Measurements from ENCODE around the gene TRIM37. TPM values are rescaled to one million over a fixed set of nuclear protein-coding genes. Genes with fewer than 3 reads are reported as not detected.

Gene TRIM37
- total RNA-seq, 1 donor = 14.5 TPM

DNA sequence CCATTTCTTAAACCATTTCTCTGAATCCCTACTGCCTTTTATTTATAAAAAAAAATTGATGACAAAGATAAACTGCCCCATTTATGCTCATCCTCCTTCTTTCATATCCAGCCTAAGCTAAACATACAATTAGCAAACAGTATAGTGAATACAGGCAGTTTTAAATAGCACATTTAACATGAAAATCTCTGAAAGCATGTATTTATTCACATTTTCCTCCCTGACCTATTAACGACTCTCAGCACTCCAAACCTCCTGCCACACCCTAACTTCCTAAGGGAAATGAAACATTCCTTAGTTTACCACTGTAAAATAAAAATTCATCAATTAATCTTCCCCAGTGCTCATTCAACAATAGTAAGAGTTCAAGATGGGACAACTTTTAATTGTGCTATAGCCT lies 56.9 kb downstream of the TRIM37 start:
- DNase-seq (ENCODE audit: low read depth in 2 of 3, low spot score in 2 of 3) = no peak

DNA sequence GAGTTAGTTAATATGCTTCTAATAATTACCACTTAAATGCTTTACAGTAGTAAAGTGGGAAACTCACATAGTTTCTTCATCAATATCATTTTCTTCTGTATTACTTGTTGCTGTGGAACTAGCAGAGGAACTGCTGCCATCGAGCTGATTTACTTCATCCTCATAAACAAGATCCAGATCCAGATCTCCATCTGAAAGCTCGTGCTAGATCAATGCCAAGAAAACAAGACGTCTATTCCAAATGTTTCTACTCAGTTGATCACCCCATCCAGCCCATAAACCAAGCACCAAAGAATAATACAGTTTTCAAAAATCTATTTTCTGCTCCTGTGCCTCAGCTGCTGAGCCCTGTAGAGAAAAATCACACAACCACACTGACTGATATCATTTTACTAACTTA lies 59.1 kb downstream of the TRIM37 start:
- no peak for DNase-seq (ENCODE audit: low read depth in 2 of 3, low spot score in 2 of 3)

DNA sequence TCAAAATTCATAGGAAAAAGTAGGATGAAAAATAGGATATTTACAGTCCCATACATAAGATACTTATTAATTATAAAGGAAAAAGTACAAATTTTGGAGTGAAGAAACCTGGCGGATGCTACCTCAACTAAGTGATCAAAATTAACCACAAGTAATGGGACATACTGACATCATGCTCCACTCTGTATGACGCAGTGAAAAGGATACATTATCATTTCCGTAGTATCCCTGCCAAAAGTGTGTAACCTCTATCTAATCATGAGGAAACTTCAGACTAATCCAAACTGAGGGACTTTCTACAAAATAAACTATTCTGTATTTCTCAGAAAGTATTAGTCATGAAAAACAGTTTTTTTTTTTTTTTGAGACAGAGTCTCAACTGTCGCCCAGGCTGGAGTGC lies 60.5 kb downstream of the TRIM37 start:
- DNase-seq (ENCODE audit: low read depth in 2 of 3, low spot score in 2 of 3) = no peak

DNA sequence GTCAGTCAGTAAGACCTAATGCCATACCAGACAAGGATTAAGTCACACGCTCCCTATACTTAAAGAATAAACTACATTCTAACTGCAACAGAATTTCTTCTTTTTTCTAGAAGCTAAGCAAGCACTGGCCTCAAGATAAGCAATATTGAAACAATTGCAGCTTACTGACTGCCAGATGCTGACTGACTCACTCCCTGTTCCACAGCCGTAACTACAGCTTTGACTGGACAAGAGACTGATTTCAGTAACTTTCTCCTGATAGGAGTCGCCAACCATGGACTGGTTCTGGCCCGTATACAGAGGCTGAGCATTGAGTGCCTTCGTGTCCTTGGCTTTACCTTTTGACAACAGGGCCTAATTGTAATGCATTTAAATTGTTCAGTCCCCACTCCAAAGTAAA lies 67.9 kb downstream of the TRIM37 start:
- DNase-seq (ENCODE audit: low read depth in 2 of 3, low spot score in 2 of 3) = no peak

DNA sequence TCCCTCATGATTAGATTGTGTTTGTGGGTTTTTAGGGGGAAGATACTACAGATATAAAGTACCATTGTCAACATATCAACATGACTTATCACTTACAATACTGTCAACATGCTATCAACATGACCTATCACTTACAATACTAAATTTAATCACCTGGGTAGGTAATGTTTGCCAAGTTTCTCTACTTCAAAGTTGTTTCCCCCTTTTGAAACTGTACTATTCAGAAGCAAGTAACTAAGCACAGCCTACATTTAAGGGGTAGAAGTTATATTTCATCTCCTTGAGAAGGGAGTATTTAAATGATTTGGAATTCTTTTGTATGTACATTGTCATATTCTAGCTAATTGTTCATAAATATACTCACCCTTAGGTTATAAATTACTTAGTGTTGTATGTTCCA lies 68.7 kb downstream of the TRIM37 start:
- DNase-seq (ENCODE audit: low read depth in 2 of 3, low spot score in 2 of 3) = no peak

DNA sequence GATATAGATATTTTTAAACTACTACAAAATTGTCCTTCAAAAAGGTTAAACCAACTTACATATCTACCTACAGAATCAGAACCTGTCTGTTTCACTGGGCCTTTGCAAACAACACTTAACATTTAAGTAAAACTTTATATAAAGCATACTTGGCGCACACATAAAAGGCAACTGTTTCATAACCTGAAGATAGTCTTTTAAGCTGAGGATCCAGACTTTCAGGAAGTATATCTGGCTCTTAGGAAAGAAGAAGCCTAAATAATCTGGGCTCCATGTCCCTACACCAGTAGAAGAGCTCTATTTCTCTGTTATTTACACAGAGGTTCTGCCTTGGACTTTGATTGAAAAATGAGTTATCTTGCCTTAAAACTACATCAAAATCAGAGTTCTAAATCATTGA lies 75.9 kb downstream of the TRIM37 start:
- DNase-seq (ENCODE audit: low read depth in 2 of 3, low spot score in 2 of 3) = no peak

DNA sequence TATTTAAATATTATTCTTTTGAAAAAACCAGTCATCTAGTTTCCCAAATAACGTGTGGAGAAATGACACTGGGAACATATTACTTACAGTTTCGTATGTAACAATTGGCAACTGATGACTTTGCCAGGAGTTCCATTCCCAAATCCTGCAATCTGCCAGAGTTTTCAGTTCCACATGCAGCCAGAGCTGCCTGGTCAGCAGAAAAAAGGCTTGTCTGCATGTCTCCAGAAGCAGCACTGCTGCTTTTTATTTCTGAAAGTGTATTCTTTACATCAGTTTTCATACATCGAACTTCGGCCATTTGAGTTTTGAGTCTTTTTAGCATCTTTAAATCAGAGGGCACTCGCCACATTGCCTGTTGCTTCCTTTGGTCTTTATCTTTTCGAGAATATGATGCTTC lies 78.4 kb downstream of the TRIM37 start:
- no peak for DNase-seq (ENCODE audit: low read depth in 2 of 3, low spot score in 2 of 3)

DNA sequence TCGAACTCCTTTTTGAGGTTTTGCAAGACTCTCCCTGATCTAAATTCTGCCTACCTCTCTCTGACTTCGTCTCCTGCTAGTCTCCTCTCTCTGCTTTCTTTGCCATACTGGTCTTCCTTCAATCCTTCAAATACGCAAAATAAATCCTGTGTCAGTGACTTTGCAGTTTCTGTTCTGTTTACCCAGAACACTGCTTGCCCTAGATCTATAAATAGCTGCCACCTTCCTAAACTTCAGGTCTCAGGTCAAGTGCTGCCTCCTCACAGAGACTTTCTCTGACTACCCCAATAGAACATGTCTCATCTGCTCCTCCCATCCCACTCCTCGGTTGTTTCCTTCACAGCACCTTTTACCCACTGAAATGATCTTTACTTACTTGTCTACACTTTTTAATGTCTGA lies 78.9 kb downstream of the TRIM37 start:
- no peak for DNase-seq (ENCODE audit: low read depth in 2 of 3, low spot score in 2 of 3)

DNA sequence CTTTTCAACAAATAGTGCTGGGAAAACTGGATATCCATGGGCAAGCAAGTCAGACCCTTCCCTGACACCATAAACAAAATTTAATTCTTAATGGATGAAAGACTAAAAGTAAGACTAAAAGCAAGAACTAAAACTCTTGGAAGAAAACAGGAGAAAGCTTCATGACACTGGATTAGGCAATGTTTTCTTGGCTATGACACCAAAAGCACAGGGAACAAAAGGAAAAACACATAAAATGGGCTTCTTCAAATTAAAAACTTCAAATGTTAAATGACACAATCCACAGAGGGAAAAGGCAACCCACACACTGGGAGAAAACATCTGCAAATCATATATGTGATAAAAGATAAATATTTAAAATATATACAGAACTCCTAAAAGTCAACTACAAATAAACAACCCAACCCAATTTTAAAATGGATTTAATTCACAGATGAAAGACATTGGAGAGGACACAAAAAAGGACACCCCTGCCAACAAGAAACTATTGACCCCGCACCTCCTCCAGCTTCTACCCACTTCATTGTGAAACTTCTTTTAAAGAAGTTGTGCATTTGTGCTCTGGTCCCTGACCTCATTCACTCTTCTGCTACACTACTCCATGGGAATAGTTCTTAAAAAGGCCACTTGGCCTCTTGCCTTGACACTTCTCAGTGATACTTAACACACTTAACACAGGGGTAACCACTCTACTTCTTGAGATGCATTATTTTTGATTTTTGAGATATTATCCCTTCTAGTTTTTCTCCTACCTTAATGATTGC lies 80.3 kb downstream of the TRIM37 start:
- DNase-seq (ENCODE audit: low read depth in 2 of 3, low spot score in 2 of 3) = no peak

DNA sequence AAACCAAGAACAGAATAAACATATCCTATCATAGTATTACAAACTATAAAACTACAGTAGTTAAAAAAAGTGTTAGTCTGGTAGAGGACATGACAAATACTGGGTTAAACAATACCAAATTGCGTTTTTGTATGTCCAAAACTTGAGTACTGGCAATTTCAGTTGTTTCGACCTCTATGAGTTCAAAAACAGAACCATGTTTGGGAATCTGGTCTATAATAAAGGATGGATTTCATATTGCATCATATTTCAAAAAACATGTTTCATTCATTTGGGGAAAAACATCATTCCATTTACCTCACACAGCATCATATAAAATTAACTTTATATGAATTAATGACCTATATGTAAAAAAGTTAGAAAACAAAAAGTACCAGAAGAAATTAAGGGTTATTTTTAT lies 81.8 kb downstream of the TRIM37 start:
- DNase-seq (ENCODE audit: low read depth in 2 of 3, low spot score in 2 of 3) = no peak

DNA sequence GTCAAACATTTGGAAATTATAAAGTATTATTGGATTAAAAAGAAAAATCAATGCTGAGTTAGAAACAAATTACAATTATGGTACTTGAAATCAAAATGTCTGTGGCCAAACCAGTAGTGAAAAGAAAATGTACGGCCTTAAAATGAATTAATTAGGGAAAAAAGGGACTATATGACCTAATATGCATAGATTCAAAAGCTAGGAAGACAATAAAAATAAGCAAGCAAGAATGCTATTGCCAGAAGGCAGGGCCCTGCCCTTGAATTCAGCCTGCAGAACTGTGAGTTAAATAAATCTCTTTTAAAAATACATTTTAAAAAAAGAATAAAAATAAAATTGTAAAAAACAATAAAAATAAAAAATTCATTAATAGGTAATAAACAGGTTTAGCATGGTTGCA lies 88.7 kb downstream of the TRIM37 start:
- no peak for DNase-seq (ENCODE audit: low read depth in 2 of 3, low spot score in 2 of 3)

DNA sequence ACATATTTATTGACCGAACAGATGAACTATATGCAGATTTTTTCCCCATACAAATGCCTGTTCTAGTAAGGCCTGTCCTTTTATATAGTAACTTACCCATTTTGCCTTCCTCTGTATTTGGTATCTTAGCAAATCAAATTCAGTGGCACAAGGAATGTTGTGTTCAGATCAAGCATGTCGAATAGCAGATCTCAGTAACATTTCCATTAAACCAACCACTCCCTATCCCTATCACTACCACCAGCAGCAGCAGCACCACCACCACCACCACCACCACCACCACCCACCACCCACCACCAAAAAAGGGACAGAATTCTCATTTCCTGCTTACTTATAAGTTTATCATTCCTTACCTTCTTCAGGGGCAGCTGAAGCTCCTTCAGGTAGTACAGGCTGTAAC lies 94.7 kb downstream of the TRIM37 start:
- no peak for DNase-seq (ENCODE audit: low read depth in 2 of 3, low spot score in 2 of 3)

DNA sequence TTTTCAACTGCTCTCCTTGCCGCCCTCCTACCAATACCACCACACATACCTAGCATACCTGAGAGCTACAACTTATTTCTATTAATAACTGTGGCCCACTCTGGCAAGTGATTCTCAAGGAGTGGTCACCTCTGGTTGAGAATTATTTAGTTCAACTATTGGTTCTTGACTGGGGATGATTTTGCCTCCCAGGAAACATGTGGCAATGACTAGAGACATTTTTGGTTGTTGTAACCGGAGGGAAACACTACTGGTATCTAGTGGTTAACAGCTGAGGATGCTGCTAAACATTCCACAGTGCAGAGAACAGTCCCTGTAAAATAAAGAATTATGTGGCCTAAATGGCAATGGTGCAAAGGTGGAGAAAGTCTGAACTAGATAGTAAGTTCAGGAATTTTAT lies 96.7 kb downstream of the TRIM37 start:
- no peak for DNase-seq (ENCODE audit: low read depth in 2 of 3, low spot score in 2 of 3)

DNA sequence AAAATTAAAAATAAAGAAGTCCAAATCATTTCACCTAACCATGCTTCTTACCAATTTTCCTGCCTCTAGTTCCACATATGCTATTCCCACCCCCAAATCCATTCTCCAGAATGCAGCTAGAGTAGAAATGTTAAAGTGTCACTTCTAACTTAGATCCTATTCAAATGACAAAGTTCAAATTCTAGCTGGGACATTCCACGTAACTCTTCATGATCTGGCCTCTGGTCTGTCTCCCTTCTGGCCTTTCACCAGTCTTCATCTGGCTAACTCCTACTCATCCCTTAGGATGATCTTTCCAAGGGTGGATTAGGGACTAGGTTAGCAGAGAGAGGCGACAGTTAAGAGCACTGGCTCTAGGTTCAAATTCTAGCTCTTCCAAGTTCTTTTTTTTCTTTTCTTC lies 97.9 kb downstream of the TRIM37 start:
- no peak for DNase-seq (ENCODE audit: low read depth in 2 of 3, low spot score in 2 of 3)

DNA sequence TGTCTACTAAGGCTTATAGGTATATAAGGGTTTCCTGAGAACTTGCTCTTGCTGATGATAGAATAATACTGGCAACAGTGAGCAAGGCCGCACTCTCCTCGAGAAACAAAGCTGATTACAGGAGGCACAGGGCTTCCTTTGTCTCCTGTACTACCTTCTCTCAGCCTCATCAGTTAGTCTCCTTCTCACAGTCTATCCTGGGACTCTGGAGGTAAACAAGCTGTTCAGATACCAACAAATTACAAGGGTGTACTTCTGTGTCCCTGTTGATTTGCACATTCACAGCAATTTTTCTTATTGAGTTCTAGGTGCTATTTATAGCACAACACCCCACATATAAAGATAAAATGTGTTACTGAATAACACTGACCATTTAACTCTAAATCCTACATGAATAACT lies 98.7 kb downstream of the TRIM37 start:
- no peak for DNase-seq (ENCODE audit: low read depth in 2 of 3, low spot score in 2 of 3)

DNA sequence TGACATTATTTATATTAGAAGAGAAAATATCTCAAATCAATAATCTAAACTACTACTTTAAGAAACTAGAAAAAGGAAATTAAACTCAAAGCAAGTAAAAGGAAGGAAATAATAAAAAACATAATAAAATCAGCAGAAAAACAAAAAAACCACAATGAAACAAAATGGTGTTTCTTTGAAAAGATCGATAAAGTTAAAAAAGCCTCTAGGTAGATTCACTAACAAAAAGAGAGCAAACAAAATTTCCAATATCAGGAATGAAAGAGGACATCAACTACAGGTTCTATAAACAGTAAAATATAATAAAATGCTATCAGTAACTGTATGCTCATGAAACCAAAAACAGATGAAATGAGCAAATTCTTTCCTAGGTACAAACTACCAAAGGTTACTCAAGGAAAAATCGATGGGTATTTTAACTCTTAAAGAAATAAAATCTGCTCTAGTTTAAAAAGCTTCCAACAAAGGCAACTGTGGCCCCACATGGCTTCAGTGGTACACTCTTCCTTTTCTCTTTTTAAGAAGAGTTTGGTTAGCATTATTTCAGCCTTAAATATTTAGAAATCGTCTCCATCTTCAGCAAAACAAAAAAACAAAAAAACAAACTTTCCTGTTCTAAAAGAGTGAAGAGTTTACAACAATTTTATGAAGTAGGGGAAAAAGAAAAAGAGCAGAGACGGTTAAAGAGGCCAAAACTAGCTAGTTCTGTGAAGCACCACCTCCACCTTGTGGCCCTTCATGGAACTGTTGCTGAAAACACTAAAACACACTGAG lies 102.2 kb downstream of the TRIM37 start:
- DNase-seq (ENCODE audit: low read depth in 2 of 3, low spot score in 2 of 3) = peak; percentile 49 to 78 (median 55)

DNA sequence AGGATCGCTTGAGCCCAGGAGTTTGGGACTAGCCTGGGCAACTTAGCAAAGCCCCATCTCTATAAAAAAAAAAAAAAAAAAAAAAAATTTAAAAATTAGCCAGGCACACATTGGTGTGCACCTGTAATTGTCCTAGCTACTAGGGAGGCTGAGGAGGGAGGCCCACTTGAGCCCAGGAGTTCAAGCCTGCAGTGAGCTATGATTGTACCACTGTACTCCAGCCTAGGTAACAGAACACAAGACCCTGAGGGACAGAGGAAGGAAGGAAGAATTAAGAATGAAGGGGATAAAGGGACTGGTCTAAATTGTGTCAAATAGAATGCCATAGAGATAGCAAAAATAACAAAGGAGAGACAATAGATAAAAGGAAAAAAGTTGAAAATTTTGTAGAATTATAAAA lies 102.8 kb downstream of the TRIM37 start:
- no peak for DNase-seq (ENCODE audit: low read depth in 2 of 3, low spot score in 2 of 3)

DNA sequence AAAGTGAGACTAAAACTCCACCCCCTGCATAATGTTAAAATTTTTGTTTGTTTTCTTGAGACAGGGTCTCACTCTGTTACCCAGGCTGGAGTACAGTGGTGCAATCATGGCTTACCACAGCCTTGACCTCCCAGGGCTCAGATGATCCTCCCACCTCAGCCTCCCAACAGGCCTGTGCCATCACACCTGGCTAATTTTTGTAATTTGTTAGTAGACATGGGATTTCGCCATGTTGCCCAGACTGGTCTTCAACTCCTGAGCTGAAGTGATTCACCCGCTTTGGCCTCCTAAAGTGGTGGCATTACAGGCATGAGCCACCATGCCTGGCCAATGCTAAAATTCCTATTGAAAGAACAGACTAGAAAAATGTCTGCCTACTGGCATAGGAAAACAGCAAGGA lies 103.8 kb downstream of the TRIM37 start:
- no peak for DNase-seq (ENCODE audit: low read depth in 2 of 3, low spot score in 2 of 3)

DNA sequence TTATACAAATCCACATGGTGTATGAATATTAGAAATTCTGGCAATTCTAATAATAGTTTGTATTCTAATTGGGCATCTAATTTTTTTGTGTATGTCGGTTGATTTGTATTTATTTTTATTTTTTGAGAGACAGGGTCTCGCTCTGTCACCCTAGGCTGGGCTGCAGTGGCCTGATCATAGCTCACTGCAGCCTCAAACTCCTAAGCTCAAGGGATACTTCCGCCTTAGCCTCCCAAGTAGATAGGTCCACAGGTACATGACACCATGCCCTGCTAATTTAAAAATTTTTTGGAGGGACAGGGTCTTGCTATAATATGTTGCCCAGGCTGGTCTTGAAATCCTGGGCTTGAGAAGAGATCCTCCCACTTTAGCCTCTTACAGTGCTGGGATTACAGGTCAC lies 104.6 kb downstream of the TRIM37 start:
- no peak for DNase-seq (ENCODE audit: low read depth in 2 of 3, low spot score in 2 of 3)

DNA sequence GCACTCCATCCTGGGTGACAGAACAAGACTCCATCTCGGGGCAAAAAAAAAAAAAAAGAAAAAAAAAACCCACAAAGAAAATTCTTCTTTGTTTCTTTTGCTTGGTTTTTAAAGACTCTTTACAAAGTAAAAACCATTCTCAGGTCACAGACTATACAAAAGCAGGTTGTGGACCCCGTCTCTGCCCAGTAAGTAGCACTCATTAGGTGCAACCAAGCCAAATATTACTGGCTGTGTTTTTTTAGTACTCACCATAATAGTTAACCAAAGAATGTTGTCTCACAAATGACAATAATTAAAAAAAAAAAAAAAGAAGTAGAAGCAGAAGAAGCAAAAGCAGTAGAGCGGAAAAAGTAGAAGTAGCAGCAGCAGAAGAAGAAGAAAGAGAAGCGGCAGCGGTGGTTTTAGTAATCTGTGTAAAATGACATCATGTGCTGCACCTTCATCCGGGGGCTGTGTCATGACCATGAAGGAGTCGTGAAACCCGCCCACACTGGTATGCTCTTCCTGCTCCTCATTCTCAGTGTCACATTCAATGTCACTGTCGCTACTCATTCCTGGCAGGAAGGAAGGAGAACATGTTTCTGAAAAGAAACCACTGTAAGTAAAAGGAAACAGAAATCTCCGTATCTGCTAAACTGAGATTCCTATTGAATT lies 105.4 kb downstream of the TRIM37 start:
- peak; percentile 37 to 62 (median 42) for DNase-seq (ENCODE audit: low read depth in 2 of 3, low spot score in 2 of 3)

DNA sequence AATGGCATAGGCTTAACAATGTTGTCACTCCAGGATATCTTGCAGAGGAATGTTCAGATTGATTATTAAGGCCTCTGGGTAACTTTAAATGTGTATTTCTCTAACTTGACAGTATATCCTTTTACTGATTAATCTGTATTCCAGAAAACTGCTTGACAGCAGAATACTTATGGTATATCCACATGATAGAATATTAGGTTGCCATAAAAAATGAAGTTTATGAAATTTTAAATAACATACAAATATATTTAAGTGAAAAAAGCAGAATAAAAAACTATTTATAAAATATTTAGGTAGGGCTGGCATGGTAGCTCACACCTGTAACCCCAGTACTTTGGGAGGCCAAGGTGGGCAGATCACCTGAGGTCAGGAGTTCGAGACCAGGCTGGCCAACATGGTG lies 106.7 kb downstream of the TRIM37 start:
- no peak for DNase-seq (ENCODE audit: low read depth in 2 of 3, low spot score in 2 of 3)

DNA sequence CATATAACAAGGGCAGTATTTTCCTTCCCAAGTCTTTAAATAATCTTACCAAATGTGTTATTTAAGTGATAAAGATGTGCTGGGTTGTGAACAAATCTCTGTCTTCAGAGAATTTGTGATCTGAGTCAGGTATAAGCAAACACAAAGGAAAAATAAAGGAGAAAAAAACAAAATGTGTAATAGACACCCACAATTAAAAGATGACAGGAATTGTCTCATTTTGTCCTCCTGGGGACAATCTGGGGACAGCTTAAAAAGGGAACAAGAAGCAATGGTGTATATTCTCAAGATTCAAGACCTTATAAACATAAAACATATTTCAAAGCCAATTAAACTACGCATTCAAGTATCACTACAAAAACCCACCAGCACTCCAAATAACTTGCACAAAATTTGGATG lies 107.2 kb downstream of the TRIM37 start:
- no peak for DNase-seq (ENCODE audit: low read depth in 2 of 3, low spot score in 2 of 3)
